ENCODE data around the gene MAP2K2.

GRCh38 chr19:4088975-4089374 is 34.9 kb downstream of the MAP2K2 start:
- no peak for TF ChIP-seq PPARA (CRISPR knock-in tag; IDR thresholded peaks at IDR 0.05; ENCODE audit: borderline replicate concordance)
- TF ChIP-seq SNAI2 (CRISPR knock-in tag; IDR thresholded peaks at IDR 0.05) = no peak
- no peak for TF ChIP-seq ZNF8 (CRISPR knock-in tag; IDR thresholded peaks at IDR 0.05)
- TF ChIP-seq RARB (CRISPR knock-in tag; IDR thresholded peaks at IDR 0.05) = no peak
- TF ChIP-seq ESRRG (CRISPR knock-in tag; IDR thresholded peaks at IDR 0.05) = no peak
- TF ChIP-seq ARNTL (CRISPR knock-in tag; IDR thresholded peaks at IDR 0.05; ENCODE audit: borderline replicate concordance, low read depth) = no peak
- no peak for TF ChIP-seq ZFP30 (CRISPR knock-in tag; IDR thresholded peaks at IDR 0.05)
- no peak for TF ChIP-seq GLIS3 (CRISPR knock-in tag; IDR thresholded peaks at IDR 0.05)
- TF ChIP-seq CREB5 (CRISPR knock-in tag; IDR thresholded peaks at IDR 0.05; ENCODE audit: low read depth) = no peak
- no peak for TF ChIP-seq ZFP3 (CRISPR knock-in tag; IDR thresholded peaks at IDR 0.05)
- TF ChIP-seq PATZ1 (CRISPR knock-in tag; IDR thresholded peaks at IDR 0.05; ENCODE audit: borderline replicate concordance) = no peak
- TF ChIP-seq ISL1 (CRISPR knock-in tag; IDR thresholded peaks at IDR 0.05) = no peak
- TF ChIP-seq CSRNP3 (CRISPR knock-in tag; IDR thresholded peaks at IDR 0.05) = no peak
